Measurements from ENCODE around the gene BANK1. TPM values are rescaled to one million over a fixed set of nuclear protein-coding genes. Genes with fewer than 3 reads are reported as not detected.

BANK1 gene
- polyA plus RNA-seq, 10 donors = 0.37 to 0.90 (median 0.68) TPM

GRCh38 chr4:102022343-102022742 lies 231.8 kb downstream of the BANK1 start:
- DNase-seq = no peak

DNA sequence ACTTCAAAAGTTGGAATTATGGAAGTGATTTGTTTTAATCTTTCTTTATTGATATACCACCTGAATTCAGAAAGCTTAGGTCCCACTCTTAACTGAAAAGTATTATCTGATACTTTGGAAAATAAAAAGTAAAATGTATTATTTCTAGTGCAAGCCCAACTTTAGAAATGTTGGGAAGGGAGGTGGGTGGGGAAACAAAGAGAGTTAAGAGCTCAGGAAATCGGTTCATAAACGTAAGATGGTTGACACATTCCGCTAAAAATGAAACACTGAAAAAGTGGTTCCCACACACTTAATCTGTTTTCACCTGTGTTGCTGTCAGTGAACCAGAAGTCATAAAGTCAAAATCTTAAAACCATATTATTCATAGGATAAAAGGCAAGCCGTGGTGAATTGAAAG lies 237.4 kb downstream of the BANK1 start:
- no peak for DNase-seq

- no peak for DNase-seq
These were observed 240.9 kb downstream of the BANK1 start for GRCh38 chr4:102031406-102031805.

- no peak for DNase-seq
These were observed 245.5 kb downstream of the BANK1 start for GRCh38 chr4:102036016-102036415.

DNA sequence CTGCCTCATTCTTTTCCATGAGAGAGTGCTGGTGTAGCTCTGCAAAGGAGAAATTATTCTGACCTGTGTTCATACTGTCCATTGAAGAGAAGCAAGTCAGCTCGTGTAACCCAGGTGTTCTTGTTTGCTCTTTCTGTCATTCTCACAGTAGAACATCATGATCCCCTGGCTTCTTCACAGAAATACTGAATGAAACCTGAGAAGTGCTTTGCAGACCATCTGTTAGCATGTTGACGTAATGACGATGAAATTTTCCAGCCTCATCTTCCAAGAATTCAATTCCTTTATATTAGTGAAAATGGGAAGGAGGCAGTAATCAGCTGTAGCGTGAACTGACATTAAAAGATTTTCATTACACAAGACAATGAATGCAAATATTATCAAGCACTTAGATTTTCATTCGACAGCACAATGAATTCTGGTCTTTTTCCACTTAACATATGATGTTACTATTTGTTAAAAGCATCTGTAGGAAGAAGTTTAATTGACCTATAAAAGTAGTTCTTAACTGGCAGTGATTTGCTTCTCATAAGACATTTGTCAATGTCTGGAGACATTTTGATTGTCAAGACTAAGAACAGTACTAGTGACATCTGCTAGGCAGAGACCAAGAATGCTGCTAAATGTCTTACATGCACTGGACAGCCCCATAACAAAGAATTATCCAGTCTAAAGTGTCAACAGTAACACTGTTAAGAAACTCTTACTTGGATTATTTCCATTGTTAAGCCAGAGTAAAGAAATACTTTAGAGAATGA lies 246.3 kb downstream of the BANK1 start:
- DNase-seq = peak; percentile 68 to 84 (median 73)

- DNase-seq = no peak
These were observed 247.0 kb downstream of the BANK1 start for GRCh38 chr4:102037566-102037965.

GRCh38 chr4:102042871-102043802 lies 252.6 kb downstream of the BANK1 start:
- DNase-seq = peak in 1 of 3 donors; percentile 8

DNA sequence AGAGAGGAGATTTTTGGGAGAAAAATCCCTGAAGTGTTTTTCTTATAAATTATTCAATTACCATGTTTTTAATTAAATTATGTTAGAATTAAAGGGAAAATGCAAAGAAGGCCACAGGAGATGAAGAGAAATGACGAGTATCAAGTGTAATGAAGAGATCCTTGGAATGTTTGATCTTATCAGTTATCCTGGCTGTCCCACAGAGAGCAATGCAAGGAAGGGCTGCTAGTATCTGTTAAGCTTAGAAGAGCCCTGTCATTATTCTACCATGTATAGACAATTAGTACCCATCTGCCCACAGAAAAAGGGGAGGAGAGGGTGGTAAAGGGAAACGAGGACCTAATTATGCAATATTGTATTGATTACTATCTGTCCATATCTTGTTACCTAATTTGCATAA lies 257.1 kb downstream of the BANK1 start:
- DNase-seq = no peak

DNA sequence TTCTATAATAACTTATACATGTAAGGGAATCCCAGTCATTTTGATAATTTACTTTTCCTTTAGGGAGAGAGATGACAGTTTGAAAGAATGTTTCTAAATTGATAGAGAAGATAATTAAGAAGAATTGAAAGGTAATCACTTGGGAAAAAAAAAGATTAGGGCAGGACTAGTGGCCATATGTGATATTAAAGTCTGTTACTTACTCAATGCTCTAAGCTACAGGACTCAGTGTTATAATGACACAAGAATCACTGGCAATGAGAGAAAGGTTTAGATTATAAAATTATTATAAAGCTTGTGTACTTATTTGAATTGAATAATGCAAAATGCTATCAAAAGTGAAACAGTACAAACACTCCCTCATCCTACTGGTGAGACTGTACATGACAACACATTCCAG lies 265.3 kb downstream of the BANK1 start:
- no peak for DNase-seq

- DNase-seq = no peak
These were observed 266.6 kb downstream of the BANK1 start for GRCh38 chr4:102057122-102057521.

GRCh38 chr4:102061133-102061532 lies 270.6 kb downstream of the BANK1 start:
- DNase-seq = no peak

- DNase-seq = no peak
These were observed 274.4 kb downstream of the BANK1 start for GRCh38 chr4:102064747-102065442.

- DNase-seq = no peak
These were observed 286.1 kb downstream of the BANK1 start for GRCh38 chr4:102076622-102077021.

GRCh38 chr4:102080184-102080583 lies 289.7 kb downstream of the BANK1 start:
- DNase-seq = no peak

GRCh38 chr4:102089850-102090621 lies 299.5 kb downstream of the BANK1 start:
- no peak for DNase-seq

DNA sequence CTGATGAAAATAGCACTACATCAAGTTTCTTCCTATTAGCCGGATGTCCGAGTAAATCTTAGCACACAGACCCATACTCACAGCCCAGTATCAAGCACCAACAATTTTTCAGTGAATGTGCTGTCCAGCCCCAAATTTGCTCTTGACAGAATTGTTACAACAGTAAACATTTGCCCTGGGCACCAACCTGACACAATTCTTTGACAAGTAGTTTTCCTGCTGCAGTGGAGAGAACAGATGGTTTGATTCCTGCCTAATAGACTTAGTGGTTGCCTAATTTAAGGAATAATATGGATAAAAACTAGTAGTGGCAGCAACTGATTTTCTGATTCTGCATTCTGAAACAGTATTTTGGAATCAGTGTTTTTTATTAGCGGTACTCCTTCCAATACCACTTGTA lies 301.1 kb downstream of the BANK1 start:
- no peak for DNase-seq

GRCh38 chr4:102094481-102094880 lies 304.0 kb downstream of the BANK1 start:
- DNase-seq = no peak

DNA sequence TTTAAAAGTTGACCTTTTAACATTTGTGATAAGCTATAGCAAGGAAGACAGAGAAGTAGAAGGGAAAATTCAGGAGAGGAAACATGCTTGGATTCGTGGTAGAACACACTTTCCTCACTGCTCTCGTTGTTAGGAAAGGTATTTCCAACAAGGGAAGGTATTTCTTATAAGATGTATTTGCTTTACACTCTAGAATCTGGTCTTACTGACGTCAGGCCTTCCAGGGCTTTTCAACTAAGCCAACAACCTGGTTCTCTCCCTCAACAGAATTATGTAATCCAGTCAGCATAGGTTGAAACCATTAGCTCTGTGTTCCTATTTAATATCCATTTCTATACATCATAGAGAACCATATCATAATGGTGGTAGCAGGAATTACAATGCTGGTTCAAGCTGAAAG lies 312.8 kb downstream of the BANK1 start:
- DNase-seq = no peak

DNA sequence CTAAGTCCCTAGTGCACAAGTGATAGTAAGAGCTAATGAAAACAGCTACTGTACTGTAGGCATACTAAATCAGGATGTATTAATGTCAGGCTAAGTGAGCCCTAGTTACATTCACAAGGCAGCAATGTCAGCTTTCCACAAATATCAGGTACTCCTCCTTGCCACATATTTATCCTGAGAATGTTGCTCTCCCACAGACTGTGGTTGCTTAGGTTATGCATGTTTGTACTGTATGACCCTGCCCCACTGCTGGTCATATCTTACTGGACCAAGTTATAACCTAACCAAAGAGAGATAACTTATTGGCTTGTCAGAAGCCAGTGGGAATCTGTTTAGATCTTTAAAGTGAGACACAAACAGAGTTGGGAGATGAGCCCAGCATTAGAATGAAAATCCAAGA lies 313.7 kb downstream of the BANK1 start:
- no peak for DNase-seq

GRCh38 chr4:102105983-102106382 lies 315.5 kb downstream of the BANK1 start:
- DNase-seq = no peak

DNA sequence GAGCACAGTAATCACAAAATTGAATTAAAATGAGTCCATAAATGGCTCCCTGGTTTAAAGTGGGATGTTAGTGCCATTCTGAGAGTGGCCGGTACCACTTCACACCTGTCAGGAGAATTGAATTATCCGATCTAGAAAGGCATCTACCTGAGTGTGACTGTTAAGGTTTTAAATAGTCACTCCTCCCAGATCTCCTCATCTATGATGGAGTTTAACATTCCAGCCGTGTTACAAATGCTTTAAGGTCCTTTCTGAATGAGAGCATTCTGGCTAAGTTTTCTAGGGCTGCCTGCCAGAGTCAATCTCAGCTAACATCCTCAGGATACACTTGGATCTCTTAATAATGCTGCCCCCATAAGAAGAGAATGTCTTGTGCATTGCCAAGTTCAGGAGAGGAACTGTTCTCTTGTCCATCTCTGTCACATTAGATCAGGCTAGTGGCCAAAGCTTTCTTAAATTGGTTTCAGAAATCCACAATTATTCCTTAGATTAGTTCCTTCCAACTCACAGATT lies 323.6 kb downstream of the BANK1 start:
- peak in 2 of 3 donors; percentile 5 to 15 for DNase-seq

All from muscle of back (tissue), 11 donors.